Activated CD8-positive, alpha-beta T cell treated with anti-CD3 and anti-CD28 coated beads for 36 hours (primary cell): ENCODE measurements around the gene TCTN1. TPM values are rescaled to one million over a fixed set of nuclear protein-coding genes. Genes with fewer than 3 reads are reported as not detected.
"Not testable (repeated sequence)": the region's sequence is repeated elsewhere in the genome, so short reads cannot be mapped to it uniquely, and the experiment has no call there.

Experiments
- ATAC-seq: fragments of 200-7000 bp; cut with Tn5 transposase; one replicate; pipeline ENCODE4 v1.10.0; 2021; ENCODE audit warnings: mild to moderate bottlenecking, moderate library complexity
- CTCF ChIA-PET: fragments of 350-600 bp; sonication (Branson Sonifier 250); formaldehyde crosslinking; loops from one replicate; lab custom pipeline; 2021; ENCODE audit warnings: antibody characterized with exemption; lab: Charles Lee
- POLR2A ChIA-PET: fragments of 350-600 bp; sonication (Branson Sonifier 250); formaldehyde crosslinking; loops from one replicate; lab custom pipeline; 2021; ENCODE audit warnings: antibody characterized with exemption; lab: Charles Lee
- DNase-seq: peaks from one replicate; pipeline ENCODE4 v3.0.0-alpha.2; 2020
- H3K27ac Mint-ChIP-seq: one replicate; pipeline ENCODE4 v1.8.0; 2021; ENCODE audit warnings: mild to moderate bottlenecking, mixed read lengths
- H3K27me3 Mint-ChIP-seq: one replicate; pipeline ENCODE4 v1.8.0; 2021; ENCODE audit warnings: mixed read lengths
- H3K36me3 Mint-ChIP-seq: one replicate; pipeline ENCODE4 v1.8.0; 2021; ENCODE audit warnings: low read depth, mixed read lengths
- H3K4me1 Mint-ChIP-seq: one replicate; pipeline ENCODE4 v1.8.0; 2021; ENCODE audit warnings: low read depth, mixed read lengths
- H3K4me3 Mint-ChIP-seq: one replicate; pipeline ENCODE4 v1.8.0; 2021; ENCODE audit warnings: mild to moderate bottlenecking, moderate library complexity, mixed read lengths
- H3K9me3 Mint-ChIP-seq: one replicate; pipeline ENCODE4 v1.8.0; 2021; ENCODE audit warnings: mixed read lengths
- CTCF ChIP-seq: fragments of 200-600 bp; IDR thresholded peaks from one replicate; pipeline ENCODE4 v1.8.0; 2022; ENCODE audit warnings: antibody characterized with exemption, mild to moderate bottlenecking
- intact Hi-C: fragments of 100-400 bp; cut with micrococcal nuclease; formaldehyde crosslinking; loops from one replicate; pipeline ENCODE4 v1.10.0; 2022
- total RNA-seq, 2 experiments: library from RNA; stranded (reverse); gene quantifications; one replicate each; pipeline ENCODE4 v1.2.3, GENCODE V29; 2021

The TCTN1 gene
- total RNA-seq, 2 experiments from 2014 or later, result 7.9 to 8.6 TPM

GRCh38 chr12:110641521-110641920 lies 27.6 kb downstream of the TCTN1 start:
- no peak for TF ChIP-seq CTCF
- H3K9me3 Mint-ChIP-seq, result no peaks in the 10 kb centered on the region
- H3K4me1 Mint-ChIP-seq, result peaks cover 41% of the 10 kb centered on the region
- ATAC-seq (no peak), DNase-seq (no peak)
- POLR2A ChIA-PET, result no interaction called here
- H3K27ac Mint-ChIP-seq, result no peak overlapping the region
- no peaks in the 10 kb centered on the region for H3K27me3 Mint-ChIP-seq
- H3K36me3 Mint-ChIP-seq, result peaks cover 5% of the 10 kb centered on the region
- CTCF ChIA-PET, result interaction anchor here (1.5 kb wide), 1 partner anchor 22 kb away, joined by 3 read pairs; no protein-coding TSS in a partner anchor
- no peak overlapping the region for H3K4me3 Mint-ChIP-seq
- intact Hi-C loops, result no loop called here

GRCh38 chr12:110647631-110648040 lies 33.7 kb downstream of the TCTN1 start:
- TF ChIP-seq CTCF, result no peak
- peak overlapping the region; percentile 80 for H3K27ac Mint-ChIP-seq
- peaks cover 34% of the 10 kb centered on the region for H3K4me1 Mint-ChIP-seq
- DNase-seq (peak; percentile 61), ATAC-seq (peak; percentile 96)
- peaks cover 47% of the 10 kb centered on the region for H3K36me3 Mint-ChIP-seq
- POLR2A ChIA-PET, result interaction anchor here (1.4 kb wide), 1 partner anchor 10 kb away, joined by 4 read pairs; no protein-coding TSS in a partner anchor
- intact Hi-C loops, result loop anchor here (5.0 kb wide), 1 partner anchor 50 kb away; no protein-coding TSS in a partner anchor
- CTCF ChIA-PET, result no interaction called here
- H3K27me3 Mint-ChIP-seq, result no peaks in the 10 kb centered on the region
- no peaks in the 10 kb centered on the region for H3K9me3 Mint-ChIP-seq
- no peak overlapping the region for H3K4me3 Mint-ChIP-seq

GRCh38 chr12:110649341-110649847 lies 35.5 kb downstream of the TCTN1 start:
- Mint-ChIP-seq H3K27ac (no peak overlapping the region), H3K36me3 (peaks cover 53% of the 10 kb centered on the region), H3K27me3 (no peaks in the 10 kb centered on the region), H3K9me3 (no peaks in the 10 kb centered on the region), H3K4me1 (peaks cover 23% of the 10 kb centered on the region), H3K4me3 (no peak overlapping the region)
- ChIA-PET CTCF (interaction anchor here (0.9 to 2.3 kb wide), 6 partner anchors 9 to 49 kb away, joined by 3 to 5 read pairs (median 4); no protein-coding TSS in a partner anchor), POLR2A (interaction anchor here (1.4 kb wide), 1 partner anchor 9 kb away, joined by 4 read pairs; no protein-coding TSS in a partner anchor)
- intact Hi-C loops, result loop anchor here (5.0 kb wide), 1 partner anchor 48 kb away; no protein-coding TSS in a partner anchor
- ATAC-seq (no peak), DNase-seq (no peak)
- TF ChIP-seq CTCF, result no peak

- CTCF ChIA-PET, DNase-seq, ATAC-seq, POLR2A ChIA-PET, H3K4me3 Mint-ChIP-seq, intact Hi-C loops, H3K27ac Mint-ChIP-seq, H3K9me3 Mint-ChIP-seq, H3K27me3 Mint-ChIP-seq: not testable (repeated sequence)
- Mint-ChIP-seq H3K4me1 (peaks cover 19% of the 10 kb centered on the region), H3K36me3 (peaks cover 50% of the 10 kb centered on the region)
Observed at GRCh38 chr12:110654238-110654637, 40.3 kb downstream of the TCTN1 start.

GRCh38 chr12:110656071-110656655 lies 42.2 kb downstream of the TCTN1 start:
- TF ChIP-seq CTCF, result no peak
- ChIA-PET CTCF (no interaction called here), POLR2A (interaction anchor here (0.7 kb wide), 1 partner anchor 26 kb away, joined by 3 read pairs; no protein-coding TSS in a partner anchor)
- DNase-seq, result no peak
- no peak overlapping the region for H3K4me3 Mint-ChIP-seq
- H3K27ac Mint-ChIP-seq, result no peak overlapping the region
- intact Hi-C loops, result no loop called here
- ATAC-seq, result no peak
- H3K27me3 Mint-ChIP-seq, result no peaks in the 10 kb centered on the region
- H3K36me3 Mint-ChIP-seq, result peaks cover 50% of the 10 kb centered on the region
- H3K9me3 Mint-ChIP-seq, result no peaks in the 10 kb centered on the region
- H3K4me1 Mint-ChIP-seq, result peaks cover 31% of the 10 kb centered on the region
